ENCODE measurements around the gene TUBB2B. TPM values are rescaled to one million over a fixed set of nuclear protein-coding genes. Genes with fewer than 3 reads are reported as not detected.

The TUBB2B gene
- 287 and 316 TPM in 2 replicates for total RNA-seq

GRCh38 chr6:3227363-3228045 is at the start of gene TUBB2B:
TSS of gene TUBB2B (minus strand) at chr6:3227653. CDS start at chr6:3227543, 110 bp downstream.
- DNase-seq (ENCODE audit: low read depth), result no peak
- Histone ChIP-seq H3K4me3 (ENCODE audit: low read depth, low read length) (peak within 1 kb of the TSS; percentile 73), H3K27me3 (ENCODE audit: control insufficient read depth, insufficient read depth, low read length) (peaks cover 22% of the 10 kb centered on the region), H3K36me3 (ENCODE audit: control insufficient read depth, insufficient read depth, low read length) (no peaks in the 10 kb centered on the region)
- no peak for TF ChIP-seq CTCF (IDR thresholded peaks at IDR 0.05; ENCODE audit: insufficient read depth, low read length, poor library complexity, severe bottlenecking)

- DNase-seq (ENCODE audit: low read depth), result no peak
- no peak for TF ChIP-seq CTCF (IDR thresholded peaks at IDR 0.05; ENCODE audit: insufficient read depth, low read length, poor library complexity, severe bottlenecking)
- Histone ChIP-seq H3K36me3 (ENCODE audit: control insufficient read depth, insufficient read depth, low read length) (no peaks in the 10 kb centered on the region), H3K4me3 (ENCODE audit: low read depth, low read length) (no peak overlapping the region), H3K27me3 (ENCODE audit: control insufficient read depth, insufficient read depth, low read length) (no peaks in the 10 kb centered on the region)
These were observed 49.8 kb upstream of the TUBB2B start for GRCh38 chr6:3277251-3277650.

GRCh38 chr6:3276174-3277167 is 49.0 kb upstream of the TUBB2B start:
- TF ChIP-seq CTCF (IDR thresholded peaks at IDR 0.05; ENCODE audit: insufficient read depth, low read length, poor library complexity, severe bottlenecking), result no peak
- DNase-seq (ENCODE audit: low read depth), result no peak
- Histone ChIP-seq H3K4me3 (ENCODE audit: low read depth, low read length) (no peak overlapping the region), H3K36me3 (ENCODE audit: control insufficient read depth, insufficient read depth, low read length) (no peaks in the 10 kb centered on the region), H3K27me3 (ENCODE audit: control insufficient read depth, insufficient read depth, low read length) (no peaks in the 10 kb centered on the region)

GRCh38 chr6:3273707-3274521 is 46.5 kb upstream of the TUBB2B start:
- Histone ChIP-seq H3K4me3 (ENCODE audit: low read depth, low read length) (no peak overlapping the region), H3K36me3 (ENCODE audit: control insufficient read depth, insufficient read depth, low read length) (peaks cover 5% of the 10 kb centered on the region), H3K27me3 (ENCODE audit: control insufficient read depth, insufficient read depth, low read length) (no peaks in the 10 kb centered on the region)
- DNase-seq (ENCODE audit: low read depth), result no peak
- no peak for TF ChIP-seq CTCF (IDR thresholded peaks at IDR 0.05; ENCODE audit: insufficient read depth, low read length, poor library complexity, severe bottlenecking)

- TF ChIP-seq CTCF (IDR thresholded peaks at IDR 0.05; ENCODE audit: insufficient read depth, low read length, poor library complexity, severe bottlenecking), result no peak
- peaks cover 5% of the 10 kb centered on the region for H3K36me3 ChIP-seq (ENCODE audit: control insufficient read depth, insufficient read depth, low read length)
These were observed 45.6 kb upstream of the TUBB2B start for GRCh38 chr6:3272911-3273547.

More at GRCh38 chr6:3272911-3273547, 45.6 kb upstream of the TUBB2B start:
- no peaks in the 10 kb centered on the region for H3K27me3 ChIP-seq (ENCODE audit: control insufficient read depth, insufficient read depth, low read length)
- no peak overlapping the region for H3K4me3 ChIP-seq (ENCODE audit: low read depth, low read length)
- DNase-seq (ENCODE audit: low read depth), result no peak

Data from kidney epithelial cell (primary cell).